MM.1S (cell line): ENCODE results near the gene RHOU.

Experiments
- CTCF ChIP-seq: fragments of 300-600 bp; sonication (generic); IDR thresholded peaks from 2 replicates; pipeline ENCODE4 v1.5.1; 2016; ENCODE audit warnings: antibody characterized with exemption, low read length, mixed read lengths
- EZH2 ChIP-seq: fragments of 300-600 bp; sonication (generic); optimal IDR thresholded peaks from 2 replicates; pipeline ENCODE3; 2017; ENCODE audit warnings: low read depth, mild to moderate bottlenecking, antibody characterized with exemption, low read length, mixed read lengths

GRCh38 chr1:228742281-228742860, 7.1 kb downstream of the RHOU start:
- no peak for TF ChIP-seq CTCF
- no peak for TF ChIP-seq EZH2
